HepG2 (cell line): Measurements from ENCODE around the gene ITGB5. TPM values are rescaled to one million over a fixed set of nuclear protein-coding genes. Genes with fewer than 3 reads are reported as not detected.

ENCODE experiments used
- ATAC-seq: fragments of 200-7000 bp; cut with Tn5 transposase; 3 replicates; pipeline ENCODE4 v1.9.1; 2020; ENCODE audit warnings: mild to moderate bottlenecking, moderate library complexity
- BruUV-seq: library from RNA; stranded (reverse); fragments of 400-500 nt; replicated peaks from 2 replicates; lab custom pipeline; 2021; lab: Mats Ljungman, UMichigan
- CTCF ChIA-PET: fragments of 300-600 bp; formaldehyde crosslinking; extraction: SDS; loops from one replicate; lab custom pipeline; 2021; ENCODE audit warnings: low total read pairs, inconsistent platforms, low intra/inter-chr PET ratio; lab: Yijun Ruan, JAX
- POLR2A ChIA-PET: fragments of 350-600 bp; sonication (Branson Sonifier 250); formaldehyde crosslinking; loops from one replicate; lab custom pipeline; 2020; ENCODE audit warnings: antibody characterized with exemption, inconsistent platforms; lab: Yijun Ruan, JAX
- DNase-seq: peaks from one replicate; pipeline ENCODE4 v3.0.0-alpha.2; 2015; ENCODE audit warnings: low spot score
- FAIRE-seq: peaks from 3 replicates; lab custom pipeline; 2011; peaks lifted over from hg19 to GRCh38; lab: Jason Lieb, UNC
- H2AFZ ChIP-seq: one replicate; pipeline ENCODE4 v1.6.1; 2011; ENCODE audit warnings: low read length, inconsistent platforms
- H3K27ac ChIP-seq: fragments of 300-600 bp; 3 replicates; pipeline ENCODE4 v1.8.0; 2011; ENCODE audit warnings: mixed run types, mild to moderate bottlenecking, mixed read lengths, low read length, inconsistent platforms; ENCODE audit not compliant: insufficient read depth; ENCODE audit errors: extremely low read length
- H3K27me3 ChIP-seq, 2 experiments: fragments of 200-600 bp in 1 of 2; 2 replicates in 1 of 2; 3 replicates in 1 of 2; pipeline versions ENCODE4 v1.6.0 to v1.8.0; 2011; ENCODE audit warnings: low read length in 2 of 2, mild to moderate bottlenecking in 2 of 2, moderate library complexity in 2 of 2, inconsistent platforms in 1 of 2; ENCODE audit not compliant: insufficient read depth in 2 of 2, control insufficient read depth in 1 of 2
- H3K36me3 ChIP-seq, 2 experiments: fragments of 200-600 bp in 1 of 2; replicated peaks in 1 of 2; 2 replicates in 1 of 2; 3 replicates in 1 of 2; pipeline versions ENCODE4 v1.5.1 to v1.8.0; 2011; ENCODE audit warnings: low read length in 2 of 2, inconsistent platforms in 1 of 2; ENCODE audit not compliant: insufficient read depth in 2 of 2, control insufficient read depth in 1 of 2
- H3K4me1 ChIP-seq: 2 replicates; pipeline ENCODE4 v1.5.1; 2012; ENCODE audit warnings: low read length, inconsistent platforms; ENCODE audit not compliant: insufficient read depth
- H3K4me2 ChIP-seq: 2 replicates; pipeline ENCODE4 v1.6.0; 2011; ENCODE audit warnings: low read depth, low read length, inconsistent platforms
- H3K4me3 ChIP-seq, 3 experiments: fragments of 200-600 bp in 1 of 3; sonication (generic), shearing (Covaris generic) in 1 of 3; replicated peaks in 1 of 3; 2 replicates each; pipeline ENCODE4 v1.5.1; 2011 to 2016; ENCODE audit warnings: low read length in 3 of 3, inconsistent platforms in 2 of 3, low read depth in 2 of 3, mild to moderate bottlenecking in 2 of 3, control low read depth in 1 of 3, mixed read lengths in 1 of 3; ENCODE audit not compliant: insufficient read depth in 1 of 3
- H3K79me2 ChIP-seq: one replicate; pipeline ENCODE4 v1.6.1; 2011; ENCODE audit warnings: low read length, inconsistent platforms; ENCODE audit not compliant: insufficient read depth
- H3K9ac ChIP-seq: 2 replicates; pipeline ENCODE4 v1.6.0; 2011; ENCODE audit warnings: mild to moderate bottlenecking, low read depth, low read length, inconsistent platforms; ENCODE audit not compliant: insufficient read depth
- H3K9me3 ChIP-seq: 2 replicates; pipeline ENCODE4 v1.5.1; 2012; ENCODE audit warnings: mild to moderate bottlenecking, low read length
- H4K20me1 ChIP-seq: 2 replicates; pipeline ENCODE4 v1.6.0; 2011; ENCODE audit warnings: inconsistent platforms, mild to moderate bottlenecking, low read length, moderate library complexity; ENCODE audit not compliant: insufficient read depth
- BORCS8-MEF2B ChIP-seq: sonication (generic); formaldehyde crosslinking; IDR thresholded peaks from 2 replicates; pipeline ENCODE4 v1.8.0; 2022; ENCODE audit warnings: mild to moderate bottlenecking, missing genetic modification reagents
- CBX5 ChIP-seq: sonication (generic); formaldehyde crosslinking; IDR thresholded peaks from 2 replicates; pipeline ENCODE4 v1.4.0; 2020; ENCODE audit warnings: missing genetic modification reagents, borderline replicate concordance
- DPF2 ChIP-seq: sonication (generic); formaldehyde crosslinking; IDR thresholded peaks from 2 replicates; pipeline ENCODE4 v1.4.0; 2020; ENCODE audit warnings: mild to moderate bottlenecking, low read depth, missing genetic modification reagents, borderline replicate concordance
- MXI1 ChIP-seq: IDR thresholded peaks from 3 replicates; pipeline ENCODE4 v1.6.1; 2012; ENCODE audit warnings: low read depth, low read length, inconsistent platforms, borderline replicate concordance
- POGZ ChIP-seq: sonication (generic); formaldehyde crosslinking; IDR thresholded peaks from 2 replicates; pipeline ENCODE4 v1.4.0; 2020; ENCODE audit warnings: mild to moderate bottlenecking, missing genetic modification reagents
- POLR2A ChIP-seq, 2 experiments: IDR thresholded peaks; 2 replicates each; pipeline ENCODE4 v1.6.1; 2011; ENCODE audit warnings: low read depth in 2 of 2, low read length in 2 of 2, mild to moderate bottlenecking in 1 of 2, moderate library complexity in 1 of 2; ENCODE audit not compliant: insufficient read depth in 1 of 2
- RFX1 ChIP-seq: fragments of 450-650 bp; IDR thresholded peaks from 2 replicates; pipeline ENCODE4 v1.6.1; 2017
- SRY ChIP-seq: sonication (generic); formaldehyde crosslinking; IDR thresholded peaks from 2 replicates; pipeline ENCODE4 v1.8.0; 2022; ENCODE audit warnings: mild to moderate bottlenecking, missing genetic modification reagents
- USF2 ChIP-seq, 2 experiments: sonication (generic) in 1 of 2; formaldehyde crosslinking in 1 of 2; IDR thresholded peaks; 2 replicates each; pipeline versions ENCODE4 v1.5.1 to v1.6.1; 2011 to 2020; ENCODE audit warnings: borderline replicate concordance in 1 of 2, low read depth in 1 of 2, low read length in 1 of 2, mild to moderate bottlenecking in 1 of 2, missing genetic modification reagents in 1 of 2, moderate library complexity in 1 of 2
- ZBTB1 ChIP-seq: sonication (generic); formaldehyde crosslinking; IDR thresholded peaks from 2 replicates; pipeline ENCODE4 v1.4.0; 2020; ENCODE audit warnings: missing genetic modification reagents, borderline replicate concordance
- ZBTB21 ChIP-seq: sonication (generic); formaldehyde crosslinking; IDR thresholded peaks from 2 replicates; pipeline ENCODE4 v1.4.0; 2020; ENCODE audit warnings: missing genetic modification reagents
- ZEB1 ChIP-seq: IDR thresholded peaks from 2 replicates; pipeline ENCODE4 v1.6.1; 2012; ENCODE audit warnings: mild to moderate bottlenecking, low read depth, inconsistent platforms; ENCODE audit not compliant: insufficient replicate concordance
- ZMAT3 ChIP-seq: sonication (generic); formaldehyde crosslinking; conservative IDR thresholded peaks from 2 replicates; pipeline ENCODE4 v1.7.0; 2021; ENCODE audit warnings: missing genetic modification reagents
- ZMYM2 ChIP-seq: sonication (generic); formaldehyde crosslinking; IDR thresholded peaks from 2 replicates; pipeline ENCODE4 v1.8.0; 2022; ENCODE audit warnings: mild to moderate bottlenecking, missing genetic modification reagents
- ZNF562 ChIP-seq: sonication (generic); formaldehyde crosslinking; IDR thresholded peaks from 2 replicates; pipeline ENCODE4 v1.8.0; 2022; ENCODE audit warnings: missing genetic modification reagents, borderline replicate concordance
- ZNF564 ChIP-seq: sonication (generic); formaldehyde crosslinking; IDR thresholded peaks from 2 replicates; pipeline ENCODE4 v1.8.1; 2023; ENCODE audit warnings: mild to moderate bottlenecking, missing genetic modification reagents
- ZNF724P ChIP-seq: sonication (generic); formaldehyde crosslinking; IDR thresholded peaks from 2 replicates; pipeline ENCODE4 v1.8.0; 2022; ENCODE audit warnings: missing genetic modification reagents, borderline replicate concordance
- ZNF773 ChIP-seq: sonication (generic); formaldehyde crosslinking; IDR thresholded peaks from 2 replicates; pipeline ENCODE4 v1.4.0; 2020; ENCODE audit warnings: missing genetic modification reagents, borderline replicate concordance
- ZZZ3 ChIP-seq: sonication (generic); formaldehyde crosslinking; IDR thresholded peaks from 2 replicates; pipeline ENCODE4 v1.4.0; 2020; ENCODE audit warnings: missing genetic modification reagents, mild to moderate bottlenecking, borderline replicate concordance
- WGBS: methylation state at CpG from one replicate; pipeline ENCODE4 v1.1.6; 2017; ENCODE audit warnings: low lambda C conversion rate; 5-methylcytosine and 5-hydroxymethylcytosine counted together
- in situ Hi-C: cut with HindIII; loops from 2 replicates; pipeline ENCODE4 v1.10.0; 2017; ENCODE audit warnings: low pct_unique_long_range_greater_than_20kb; ENCODE audit not compliant: extremely low pct_ligation_motif_present
- intact Hi-C: fragments of 100-400 bp; cut with micrococcal nuclease; formaldehyde crosslinking; loops from one replicate; pipeline ENCODE4 v1.10.0; 2022; ENCODE audit not compliant: unreplicated experiment
- polyA plus RNA-seq, 8 experiments: library from polyadenylated mRNA; depleted of rRNA in 3 of 8; stranded (reverse) in 7 of 8; unstranded in 1 of 8; fragments of >200 nt; fragmentation: Illumina TruSeq in 4 of 8; extraction: Trizol in 4 of 8; gene quantifications; 2 replicates each; pipeline versions ENCODE4 v1.2.1 to v1.2.3, GENCODE V29; 2011 to 2016; ENCODE audit warnings: low read depth in 4 of 8, missing spikeins in 1 of 8, mixed read lengths in 1 of 8; ENCODE audit not compliant: insufficient read depth in 1 of 8
- total RNA-seq, 5 experiments: library from RNA; depleted of rRNA; stranded (reverse); fragments of >200 nt; fragmentation: Illumina TruSeq; extraction: Trizol; gene quantifications; 2 replicates each; pipeline ENCODE4 v1.2.3, GENCODE V29; 2016; ENCODE audit warnings: low read depth in 1 of 5
- TF ChIP-seq, protein P1 (sequence below): sonication (generic); formaldehyde crosslinking; IDR thresholded peaks from 2 replicates; pipeline ENCODE4 v1.8.1; 2023; ENCODE audit warnings: mild to moderate bottlenecking, moderate library complexity, missing genetic modification reagents

Gene ITGB5
- total and polyA plus RNA-seq, 2 of the 13 experiments (the other 11 are each of a cell fraction or from before 2014, with no cell fraction given) = 74.1 to 343 TPM

DNA sequence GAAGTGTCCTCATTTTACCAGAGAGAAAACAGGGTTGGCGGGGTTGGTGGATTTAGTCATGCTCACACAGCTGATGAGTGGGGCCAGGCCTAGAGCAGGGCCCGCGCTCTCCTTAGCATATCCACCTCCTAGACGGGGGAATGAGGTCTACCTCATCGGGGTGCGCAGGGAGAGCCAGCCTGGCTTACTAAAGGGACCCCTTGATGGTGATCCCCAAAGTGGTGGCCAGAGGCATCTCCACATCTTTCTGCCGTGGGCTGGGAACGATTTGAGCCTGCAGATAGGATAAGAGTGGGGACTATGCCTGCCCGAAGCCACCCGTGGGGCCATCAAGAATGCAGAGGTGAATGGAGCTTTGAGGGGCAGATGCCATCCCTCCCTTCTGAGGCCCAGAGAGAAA lies 87.5 kb downstream of the ITGB5 start (continued):
- TF ChIP-seq USF2 (IDR thresholded peaks at IDR 0.05; ENCODE audit: low read depth, low read length) (no peak), USF2 (CRISPR knock-in tag; IDR thresholded peaks at IDR 0.05; ENCODE audit: borderline replicate concordance) (no peak), ZNF564 (CRISPR knock-in tag) (no peak)

DNA sequence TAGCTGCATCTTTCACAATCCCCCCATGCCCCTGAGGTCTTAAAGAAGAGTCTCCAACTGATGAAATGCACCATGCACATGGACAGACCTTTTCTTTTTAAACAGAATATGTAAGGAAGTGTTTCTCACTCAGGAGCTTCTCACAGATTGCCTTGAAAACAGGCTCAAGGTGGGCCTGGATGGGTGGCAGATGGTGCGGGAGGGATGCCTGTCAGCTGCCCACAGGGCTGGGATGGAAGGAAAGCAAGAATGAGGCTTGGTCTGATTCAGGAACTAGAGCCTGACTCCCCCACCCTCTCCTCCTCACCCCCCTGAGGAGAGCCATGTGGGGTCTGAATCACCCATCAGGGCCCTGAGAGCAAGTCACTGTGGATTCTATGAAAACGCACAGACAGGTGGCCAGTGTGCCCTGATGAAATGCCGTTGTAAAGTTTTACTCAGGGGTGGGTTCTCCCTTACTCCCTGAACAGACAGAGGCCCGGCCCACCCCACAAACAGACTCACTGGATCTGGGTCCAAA lies 89.7 kb downstream of the ITGB5 start:
- H3K4me2 ChIP-seq = no peak overlapping the region
- H3K36me3 ChIP-seq = peaks cover 38 to 77% of the 10 kb centered on the region in 2 experiments
- no peaks in the 10 kb centered on the region for H3K79me2 ChIP-seq
- DNase-seq (no peak), ATAC-seq (no peak)
- no peaks in the 10 kb centered on the region for H3K9me3 ChIP-seq
- ChIA-PET POLR2A (interaction anchor here (0.8 kb wide), 1 partner anchor 38 kb away, joined by 3 read pairs; no protein-coding TSS in a partner anchor), CTCF (no interaction called here)
- no peaks in the 10 kb centered on the region for H4K20me1 ChIP-seq
- in situ Hi-C loops = no loop called here
- H3K27me3 ChIP-seq = no peaks in the 10 kb centered on the region; a peak in 1 of 5 replicates
- peaks cover 14% of the 10 kb centered on the region for H3K4me1 ChIP-seq
- no peak for TF ChIP-seq ZMYM2 (CRISPR knock-in tag)
- TF ChIP-seq CBX5 = no peak
- TF ChIP-seq RFX1 = no peak
- no peak for TF ChIP-seq ZNF562 (CRISPR knock-in tag)
- no peak for TF ChIP-seq ZNF773 (CRISPR knock-in tag)
- TF ChIP-seq SRY (CRISPR knock-in tag) = no peak
- no peak for TF ChIP-seq POGZ (CRISPR knock-in tag)
- no peak for TF ChIP-seq MXI1
- TF ChIP-seq ZEB1 = no peak
- TF ChIP-seq DPF2 (CRISPR knock-in tag) = no peak
- no peak for TF ChIP-seq POLR2A (IDR thresholded peaks at IDR 0.05; ENCODE audit: insufficient read depth in 1 of 2, low read depth in 2 of 2, low read length in 2 of 2)
- TF ChIP-seq ZBTB21 (CRISPR knock-in tag) = no peak
- no peak for TF ChIP-seq BORCS8-MEF2B (CRISPR knock-in tag)
- TF ChIP-seq ZBTB1 (CRISPR knock-in tag) = no peak
- TF ChIP-seq ZZZ3 = no peak
- TF ChIP-seq, protein P1, sequence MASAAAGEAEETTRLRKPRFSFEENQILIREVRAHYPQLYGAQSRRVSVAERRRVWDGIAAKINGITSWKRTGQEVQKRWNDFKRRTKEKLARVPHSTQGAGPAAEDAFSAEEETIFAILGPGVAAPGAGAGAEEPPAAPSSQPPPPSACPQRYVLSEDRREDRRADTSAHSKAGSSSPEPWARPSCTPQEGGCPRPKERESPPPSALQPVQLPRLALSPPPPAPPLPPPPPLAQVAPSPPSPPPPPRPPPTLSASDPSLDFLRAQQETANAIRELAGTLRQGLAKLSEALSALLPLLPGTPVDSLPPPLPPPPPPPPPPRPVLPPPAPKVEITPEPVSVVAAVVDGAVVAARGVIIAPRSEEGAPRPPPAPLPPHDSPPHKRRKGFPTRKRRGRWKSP (CRISPR knock-in tag) = no peak
- TF ChIP-seq ZNF724P (CRISPR knock-in tag) = no peak
- TF ChIP-seq ZMAT3 = no peak
- TF ChIP-seq, all 625 proteins: peak for 0
- BruUV-seq = no TSS peak
- H2AFZ ChIP-seq = no peak overlapping the region
- H3K4me3 ChIP-seq = no peak overlapping the region
- no peak overlapping the region for H3K9ac ChIP-seq
- no peak overlapping the region for H3K27ac ChIP-seq
- intact Hi-C loops = no loop called here
- FAIRE-seq = no peak
- WGBS = 93% methylated on average over 3 of the region's 4 CpGs
